PC-9 (cell line): ENCODE measurements around the gene TRUB2. TPM values are rescaled to one million over a fixed set of nuclear protein-coding genes. Genes with fewer than 3 reads are reported as not detected.

Source experiments
- BruUV-seq: library from RNA; stranded (reverse); fragments of 400-500 nt; replicated peaks from 2 replicates; lab custom pipeline; 2021; lab: Mats Ljungman, UMichigan
- CTCF ChIA-PET: fragments of 300-600 bp; sonication (Branson Sonifier 250); formaldehyde crosslinking; loops from one replicate; lab custom pipeline; 2022; ENCODE audit warnings: antibody characterized with exemption; lab: Charles Lee
- POLR2A ChIA-PET: fragments of 300-600 bp; sonication (Branson Sonifier 250); formaldehyde crosslinking; loops from one replicate; lab custom pipeline; 2022; ENCODE audit warnings: antibody characterized with exemption; ENCODE audit not compliant: unreplicated experiment; lab: Charles Lee
- DNase-seq, 2 experiments: peaks; one replicate each; pipeline versions ENCODE4 v3.0.0 to v3.0.0-alpha.2; 2015 to 2022; ENCODE audit warnings: mixed read lengths in 1 of 2
- H2AFZ ChIP-seq: fragments of 200-600 bp; sonication (generic); 2 replicates; pipeline ENCODE4 v1.8.1; 2017; ENCODE audit warnings: antibody characterized with exemption
- H3F3A ChIP-seq: fragments of 200-600 bp; sonication (generic); 2 replicates; pipeline ENCODE4 v1.8.1; 2017; ENCODE audit warnings: antibody characterized with exemption, mild to moderate bottlenecking, low read depth; ENCODE audit not compliant: insufficient read depth
- H3K27ac ChIP-seq: fragments of 200-600 bp; sonication (generic); 2 replicates; pipeline ENCODE4 v1.6.1; 2016; ENCODE audit warnings: mixed run types
- H3K27me3 ChIP-seq: fragments of 200-600 bp; sonication (generic); 2 replicates; pipeline ENCODE4 v1.6.1; 2016; ENCODE audit warnings: low read depth, mixed run types; ENCODE audit not compliant: insufficient read depth
- H3K36me3 ChIP-seq: fragments of 200-600 bp; sonication (generic); 2 replicates; pipeline ENCODE4 v1.6.1; 2016; ENCODE audit warnings: low read depth, mixed run types
- H3K4me1 ChIP-seq: fragments of 200-600 bp; sonication (generic); replicated peaks from 2 replicates; pipeline ENCODE4 v1.6.1; 2016; ENCODE audit warnings: mixed run types; ENCODE audit not compliant: insufficient read depth
- H3K4me2 ChIP-seq: fragments of 200-600 bp; sonication (generic); 2 replicates; pipeline ENCODE4 v1.6.1; 2017; ENCODE audit warnings: mixed run types
- H3K4me3 ChIP-seq: fragments of 200-600 bp; sonication (generic); 2 replicates; pipeline ENCODE4 v1.6.1; 2016; ENCODE audit warnings: mixed run types
- H3K79me2 ChIP-seq: fragments of 200-600 bp; sonication (generic); 2 replicates; pipeline ENCODE4 v1.6.1; 2017; ENCODE audit warnings: low read depth, mixed run types
- H3K9me2 ChIP-seq: fragments of 200-600 bp; sonication (generic); 2 replicates; pipeline ENCODE4 v1.8.1; 2017; ENCODE audit warnings: mild to moderate bottlenecking; ENCODE audit not compliant: insufficient read depth
- H3K9me3 ChIP-seq: fragments of 200-600 bp; sonication (generic); 2 replicates; pipeline ENCODE4 v1.8.1; 2016; ENCODE audit warnings: low read depth; ENCODE audit not compliant: insufficient read depth
- H4K20me1 ChIP-seq: fragments of 200-600 bp; sonication (generic); 2 replicates; pipeline ENCODE4 v1.8.1; 2017; ENCODE audit not compliant: insufficient read depth
- EZH2 ChIP-seq: fragments of 200-600 bp; sonication (generic); IDR thresholded peaks from 2 replicates; pipeline ENCODE4 v1.8.0; 2017; ENCODE audit warnings: antibody characterized with exemption, low read depth
- intact Hi-C: fragments of 100-400 bp; cut with micrococcal nuclease; formaldehyde crosslinking; loops from one replicate; pipeline ENCODE4 v1.10.0; 2022; ENCODE audit not compliant: unreplicated experiment
- total RNA-seq: library from RNA; stranded (reverse); gene quantifications from 2 replicates; pipeline ENCODE4 v1.2.3, GENCODE V29; 2021
- TF ChIP-seq, protein P1 (sequence below): fragments of 200-600 bp; sonication (generic); conservative IDR thresholded peaks from 2 replicates; pipeline ENCODE4 v1.6.1; 2017; ENCODE audit warnings: mixed run types, antibody characterized with exemption, mild to moderate bottlenecking, moderate library complexity

Gene TRUB2
- total RNA-seq, 1 experiment from 2014 or later = 62.1 TPM

DNA sequence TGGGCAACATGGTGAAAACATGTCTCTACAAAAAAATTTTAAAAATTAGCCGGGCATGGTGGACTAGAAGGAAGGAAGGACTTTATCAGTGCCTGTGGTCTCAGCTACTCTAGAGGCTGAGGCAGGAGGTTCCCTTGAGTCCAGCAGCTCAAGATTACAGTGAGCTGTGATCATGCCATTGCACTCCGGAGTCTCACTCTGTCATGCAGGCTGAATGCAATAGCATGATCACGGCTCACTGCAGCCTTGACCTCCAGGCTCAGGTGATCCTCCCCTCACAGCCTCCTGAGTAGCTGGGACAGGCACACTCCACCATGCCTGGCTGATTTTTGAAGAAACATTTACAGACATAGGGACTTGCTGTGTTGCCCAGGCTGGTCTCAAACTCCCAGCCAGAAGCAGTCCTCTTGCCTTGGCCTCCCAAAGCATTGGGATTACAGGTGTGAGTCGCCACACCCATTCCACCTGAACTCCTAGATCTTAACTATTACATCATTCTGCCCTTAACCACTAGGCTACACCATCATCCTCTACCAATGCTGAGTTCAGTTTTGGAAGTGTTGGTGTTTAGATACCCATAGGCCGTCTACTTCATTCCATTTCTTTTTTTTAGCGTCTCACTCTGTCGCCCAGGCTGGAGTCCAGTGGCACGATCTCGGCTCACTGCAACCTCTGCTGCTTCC lies 46.9 kb upstream of the TRUB2 start:
- ChIA-PET POLR2A (interaction anchor here (0.6 to 1.3 kb wide), 2 partner anchors 93 to 402 kb away, joined by 5 to 7 read pairs; partner anchors contain the start of genes GOLGA2 and SWI5), CTCF (interaction anchor here (0.6 kb wide), 1 partner anchor 145 kb away, joined by 8 read pairs; no protein-coding TSS in a partner anchor)
- Histone ChIP-seq H3K27me3 (no peaks in the 10 kb centered on the region), H3K27ac (no peak overlapping the region), H3K4me2 (no peak overlapping the region), H3K4me1 (peaks cover 18% of the 10 kb centered on the region; the same call in 1 of the 2 replicates), H3K9me3 (no peaks in the 10 kb centered on the region), H3K9me2 (no peaks in the 10 kb centered on the region), H3K79me2 (peaks cover 27% of the 10 kb centered on the region), H2AFZ (no peak overlapping the region), H3K36me3 (no peaks in the 10 kb centered on the region; the same call in 1 of the 2 replicates), H3F3A (peaks cover 21% of the 10 kb centered on the region), H4K20me1 (no peaks in the 10 kb centered on the region), H3K4me3 (no peak overlapping the region)
- no peak for DNase-seq
- TF ChIP-seq, protein P1, sequence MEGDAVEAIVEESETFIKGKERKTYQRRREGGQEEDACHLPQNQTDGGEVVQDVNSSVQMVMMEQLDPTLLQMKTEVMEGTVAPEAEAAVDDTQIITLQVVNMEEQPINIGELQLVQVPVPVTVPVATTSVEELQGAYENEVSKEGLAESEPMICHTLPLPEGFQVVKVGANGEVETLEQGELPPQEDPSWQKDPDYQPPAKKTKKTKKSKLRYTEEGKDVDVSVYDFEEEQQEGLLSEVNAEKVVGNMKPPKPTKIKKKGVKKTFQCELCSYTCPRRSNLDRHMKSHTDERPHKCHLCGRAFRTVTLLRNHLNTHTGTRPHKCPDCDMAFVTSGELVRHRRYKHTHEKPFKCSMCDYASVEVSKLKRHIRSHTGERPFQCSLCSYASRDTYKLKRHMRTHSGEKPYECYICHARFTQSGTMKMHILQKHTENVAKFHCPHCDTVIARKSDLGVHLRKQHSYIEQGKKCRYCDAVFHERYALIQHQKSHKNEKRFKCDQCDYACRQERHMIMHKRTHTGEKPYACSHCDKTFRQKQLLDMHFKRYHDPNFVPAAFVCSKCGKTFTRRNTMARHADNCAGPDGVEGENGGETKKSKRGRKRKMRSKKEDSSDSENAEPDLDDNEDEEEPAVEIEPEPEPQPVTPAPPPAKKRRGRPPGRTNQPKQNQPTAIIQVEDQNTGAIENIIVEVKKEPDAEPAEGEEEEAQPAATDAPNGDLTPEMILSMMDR = no peak
- TF ChIP-seq EZH2 = no peak
- BruUV-seq = no TSS peak
- intact Hi-C loops = no loop called here

DNA sequence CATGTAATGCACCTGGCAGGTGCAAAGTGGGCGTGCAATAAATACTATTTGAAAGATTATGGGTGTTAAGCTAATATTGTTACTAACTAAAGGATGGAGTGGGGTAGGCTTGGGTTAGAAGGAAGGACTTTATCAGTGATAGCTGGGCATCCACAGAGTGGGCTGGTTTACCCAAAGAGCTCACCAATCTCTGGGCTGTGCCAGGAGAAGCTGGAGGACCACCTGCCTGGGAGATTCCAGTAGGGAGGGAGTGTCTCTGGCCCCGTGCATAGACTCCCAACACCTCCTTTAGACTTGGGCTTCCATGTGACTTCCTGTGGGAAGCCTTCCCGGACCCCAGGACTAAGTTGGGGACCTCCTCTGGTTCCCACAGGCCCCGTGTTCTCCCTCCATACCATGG lies 43.3 kb upstream of the TRUB2 start:
- H3K4me3 ChIP-seq = no peak overlapping the region
- DNase-seq = no peak
- TF ChIP-seq EZH2 = no peak
- TF ChIP-seq, protein P1 = no peak
- no peaks in the 10 kb centered on the region for H4K20me1 ChIP-seq
- no peaks in the 10 kb centered on the region for H3K9me3 ChIP-seq
- BruUV-seq = no TSS peak
- intact Hi-C loops = no loop called here
- ChIA-PET POLR2A (interaction anchor here (0.7 kb wide), 1 partner anchor 187 kb away, joined by 4 read pairs; the partner anchor contains the start of gene SPTAN1), CTCF (no interaction called here)
- no peak overlapping the region for H3K4me2 ChIP-seq
- no peaks in the 10 kb centered on the region for H3K79me2 ChIP-seq
- H2AFZ ChIP-seq = no peak overlapping the region
- H3K27me3 ChIP-seq = no peaks in the 10 kb centered on the region
- H3K9me2 ChIP-seq = no peaks in the 10 kb centered on the region
- H3K36me3 ChIP-seq = no peaks in the 10 kb centered on the region
- H3K4me1 ChIP-seq = peaks cover 21% of the 10 kb centered on the region
- H3K27ac ChIP-seq = no peak overlapping the region
- peaks cover 22% of the 10 kb centered on the region for H3F3A ChIP-seq

DNA sequence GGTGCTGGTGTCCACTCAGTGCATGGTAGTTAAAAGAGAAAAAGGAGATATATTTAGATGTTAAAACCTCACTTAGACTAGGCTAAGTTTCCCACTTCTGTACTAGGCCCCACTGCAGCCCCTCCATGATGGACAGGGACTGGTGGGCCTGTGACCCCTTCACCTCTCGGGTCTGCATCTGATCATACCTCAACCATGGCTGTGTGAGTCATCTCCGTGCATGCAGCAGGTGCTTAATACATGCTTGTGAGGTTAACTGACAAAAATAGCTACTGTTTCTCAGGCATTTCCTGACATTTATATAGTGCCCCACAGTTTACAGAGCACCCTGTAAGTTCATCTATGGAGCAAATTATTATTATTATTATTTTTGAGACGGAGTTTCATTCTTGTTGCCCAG lies 40.5 kb upstream of the TRUB2 start:
- Histone ChIP-seq H3F3A (peaks cover 14% of the 10 kb centered on the region), H3K9me3 (no peaks in the 10 kb centered on the region), H2AFZ (no peak overlapping the region), H3K4me3 (no peak overlapping the region), H3K79me2 (no peaks in the 10 kb centered on the region), H3K27ac (no peak overlapping the region), H3K4me2 (peak overlapping the region; percentile 89; the same call in 1 of the 2 replicates), H3K4me1 (peaks cover 12% of the 10 kb centered on the region), H4K20me1 (no peaks in the 10 kb centered on the region), H3K27me3 (no peaks in the 10 kb centered on the region), H3K9me2 (no peaks in the 10 kb centered on the region), H3K36me3 (no peaks in the 10 kb centered on the region)
- no TSS peak for BruUV-seq
- no peak for TF ChIP-seq EZH2
- TF ChIP-seq, protein P1 = no peak
- ChIA-PET CTCF (interaction anchor here (0.6 to 1.6 kb wide), 11 partner anchors 8 to 248 kb away, joined by 3 to 20 read pairs (median 4); partner anchors contain the start of genes CERCAM and URM1), POLR2A (interaction anchor here (0.5 to 0.6 kb wide), 2 partner anchors 58 to 71 kb away, joined by 3 to 16 read pairs; partner anchors contain the start of gene CERCAM)
- intact Hi-C loops = loop anchor here (1.0 to 5.0 kb wide), 3 partner anchors 58 to 275 kb away; partner anchors contain the start of gene CERCAM
- DNase-seq = no peak
